IMR-90 (cell line): Measurements from ENCODE around the gene RUNX3. TPM values are rescaled to one million over a fixed set of nuclear protein-coding genes. Genes with fewer than 3 reads are reported as not detected.

ENCODE experiments used
- ATAC-seq: fragments of 200-7000 bp; cut with Tn5 transposase; 2 replicates; pipeline ENCODE4 v1.9.1; 2020; ENCODE audit warnings: low read depth, mild to moderate bottlenecking, moderate library complexity
- BruUV-seq: library from RNA; stranded (reverse); fragments of 400-500 nt; replicated peaks from 2 replicates; lab custom pipeline; 2021; lab: Mats Ljungman, UMichigan
- CTCF ChIA-PET: fragments of 300-600 bp; formaldehyde crosslinking; extraction: SDS; loops from one replicate; lab custom pipeline; 2021; ENCODE audit warnings: antibody characterized with exemption; lab: Yijun Ruan, JAX
- POLR2A ChIA-PET: fragments of 300-600 bp; sonication (Branson Sonifier 250); formaldehyde crosslinking; loops from one replicate; lab custom pipeline; 2022; ENCODE audit warnings: antibody characterized with exemption; ENCODE audit not compliant: unreplicated experiment; lab: Charles Lee
- DNase-seq: peaks from one replicate; pipeline ENCODE4 v3.0.0; 2013
- H2AFZ ChIP-seq: replicated peaks from 2 replicates; pipeline ENCODE3; 2013; ENCODE audit warnings: low read length, mild to moderate bottlenecking; ENCODE audit not compliant: poor library complexity
- H2AK5ac ChIP-seq: 2 replicates; pipeline ENCODE4 v1.6.1; 2013; ENCODE audit warnings: low read depth, low read length, inconsistent platforms
- H2AK9ac ChIP-seq: replicated peaks from 2 replicates; pipeline ENCODE3; 2013; ENCODE audit warnings: mild to moderate bottlenecking, low read depth, low read length, moderate library complexity; ENCODE audit not compliant: poor library complexity
- H2BK120ac ChIP-seq: 2 replicates; pipeline ENCODE4 v1.6.1; 2013; ENCODE audit warnings: low read depth, low read length, inconsistent platforms
- H2BK15ac ChIP-seq: 3 replicates; pipeline ENCODE4 v1.6.1; 2013; ENCODE audit warnings: low read depth, low read length, inconsistent platforms
- H2BK20ac ChIP-seq: 2 replicates; pipeline ENCODE4 v1.6.1; 2013; ENCODE audit warnings: low read depth, mild to moderate bottlenecking, inconsistent platforms, low read length, moderate library complexity
- H2BK5ac ChIP-seq: 2 replicates; pipeline ENCODE4 v1.6.1; 2013; ENCODE audit warnings: mild to moderate bottlenecking, low read depth, low read length, inconsistent platforms; ENCODE audit not compliant: poor library complexity, severe bottlenecking
- H3K14ac ChIP-seq: replicated peaks from 2 replicates; pipeline ENCODE4 v1.6.1; 2013; ENCODE audit warnings: low read depth, low read length, inconsistent platforms
- H3K18ac ChIP-seq: 2 replicates; pipeline ENCODE4 v1.6.1; 2013; ENCODE audit warnings: low read depth, low read length, control low read depth
- H3K23ac ChIP-seq: 2 replicates; pipeline ENCODE4 v1.6.1; 2013; ENCODE audit warnings: low read depth, low read length, inconsistent platforms
- H3K27ac ChIP-seq: 2 replicates; pipeline ENCODE4 v1.5.1; 2013; ENCODE audit warnings: mild to moderate bottlenecking, control low read depth, low read length; ENCODE audit not compliant: insufficient read depth
- H3K27me3 ChIP-seq: 2 replicates; pipeline ENCODE4 v1.6.1; 2013; ENCODE audit warnings: low read length; ENCODE audit not compliant: control insufficient read depth, insufficient read depth
- H3K36me3 ChIP-seq: 2 replicates; pipeline ENCODE4 v1.6.1; 2013; ENCODE audit warnings: low read length, mixed read lengths; ENCODE audit not compliant: control insufficient read depth, insufficient read depth
- H3K4ac ChIP-seq: 2 replicates; pipeline ENCODE4 v1.6.1; 2013; ENCODE audit warnings: low read depth, low read length, inconsistent platforms
- H3K4me1 ChIP-seq: 2 replicates; pipeline ENCODE4 v1.6.1; 2013; ENCODE audit warnings: low read length, mixed read lengths; ENCODE audit not compliant: control insufficient read depth, insufficient read depth
- H3K4me2 ChIP-seq: 2 replicates; pipeline ENCODE4 v1.6.1; 2013; ENCODE audit warnings: low read depth, mild to moderate bottlenecking, control low read depth, low read length, moderate library complexity
- H3K4me3 ChIP-seq: 2 replicates; pipeline ENCODE4 v1.5.1; 2013; ENCODE audit warnings: low read depth, mild to moderate bottlenecking, control low read depth, low read length, moderate library complexity; ENCODE audit not compliant: insufficient read depth
- H3K56ac ChIP-seq: 2 replicates; pipeline ENCODE4 v1.6.1; 2013; ENCODE audit warnings: low read length, inconsistent platforms; ENCODE audit not compliant: insufficient read depth; ENCODE audit errors: extremely low read depth
- H3K79me1 ChIP-seq, 2 experiments: 2 replicates each; pipeline ENCODE4 v1.6.1; 2013; ENCODE audit warnings: low read length in 2 of 2, inconsistent platforms in 1 of 2, low read depth in 1 of 2
- H3K9ac ChIP-seq: 2 replicates; pipeline ENCODE4 v1.6.1; 2013; ENCODE audit warnings: low read depth, low read length, control low read depth
- H3K9me1 ChIP-seq: 2 replicates; pipeline ENCODE4 v1.6.1; 2013; ENCODE audit warnings: low read length, inconsistent platforms; ENCODE audit not compliant: insufficient read depth
- H3K9me3 ChIP-seq: 2 replicates; pipeline ENCODE4 v1.6.1; 2013; ENCODE audit warnings: low read length; ENCODE audit not compliant: control insufficient read depth, insufficient read depth
- H4K20me1 ChIP-seq: 2 replicates; pipeline ENCODE4 v1.6.1; 2013; ENCODE audit warnings: low read length, inconsistent platforms; ENCODE audit not compliant: insufficient read depth
- H4K5ac ChIP-seq: 2 replicates; pipeline ENCODE4 v1.6.1; 2013; ENCODE audit warnings: mild to moderate bottlenecking, low read depth, low read length, control low read depth
- H4K8ac ChIP-seq, 2 experiments: 2 replicates each; pipeline ENCODE4 v1.6.1; 2013; ENCODE audit warnings: low read depth in 2 of 2, low read length in 2 of 2, control low read depth in 1 of 2, inconsistent platforms in 1 of 2
- H4K91ac ChIP-seq: 2 replicates; pipeline ENCODE4 v1.6.1; 2013; ENCODE audit warnings: low read depth, low read length, inconsistent platforms; ENCODE audit not compliant: insufficient read depth
- BHLHE40 ChIP-seq: fragments of 150-350 bp; IDR thresholded peaks from 2 replicates; pipeline ENCODE4 v1.6.1; 2016; ENCODE audit warnings: mild to moderate bottlenecking, low read depth, low read length
- CEBPB ChIP-seq: IDR thresholded peaks from 2 replicates; pipeline ENCODE4 v1.6.1; 2012; ENCODE audit warnings: low read depth, low read length, improper control_type of control experiment
- RFX5 ChIP-seq: IDR thresholded peaks from 2 replicates; pipeline ENCODE4 v1.8.0; 2012; ENCODE audit warnings: low read depth, mild to moderate bottlenecking, low read length, moderate library complexity
- WGBS, 2 experiments: methylation state at CpG; one replicate each; pipeline versions ENCODE4 v1.1.5 to v1.1.7; 2013; ENCODE audit warnings: missing lambda C conversion rate in 2 of 2; ENCODE audit not compliant: insufficient read length in 1 of 2; ENCODE audit errors: extremely low coverage in 2 of 2; 5-methylcytosine and 5-hydroxymethylcytosine counted together
- dilution Hi-C: fragments of 300-500 bp; cut with HindIII; formaldehyde crosslinking; loops from one replicate; pipeline ENCODE4 v1.14.3; 2018; ENCODE audit warnings: low sequenced_read_pairs; ENCODE audit not compliant: unreplicated experiment
- in situ Hi-C: fragments of 300-500 bp; cut with MboI; formaldehyde crosslinking; loops from 3 replicates; pipeline ENCODE4 v1.14.3; 2019; ENCODE audit warnings: low sequenced_read_pairs, inconsistent platforms, mixed read lengths
- intact Hi-C: fragments of 100-400 bp; cut with micrococcal nuclease; formaldehyde crosslinking; loops from 2 replicates; pipeline ENCODE4 v1.10.0; 2022
- polyA plus RNA-seq, 3 experiments: library from polyadenylated mRNA; depleted of rRNA; stranded (reverse); fragments of >200 nt; gene quantifications; 2 replicates each; pipeline ENCODE4 v1.2.3, GENCODE V29; 2012; ENCODE audit warnings: low replicate concordance in 1 of 3
- total RNA-seq: library from RNA; depleted of rRNA; stranded (reverse); fragments of >200 nt; gene quantifications from 2 replicates; pipeline ENCODE4 v1.2.3, GENCODE V29; 2012

RUNX3 gene
- total and polyA plus RNA-seq, 2 of the 4 experiments (the other 2 are of a cell fraction), result 0.07 TPM; not detected in 1

- Histone ChIP-seq H4K20me1 (no peaks in the 10 kb centered on the region), H4K8ac (no peak overlapping the region), H3K18ac (no peak overlapping the region), H3K36me3 (no peaks in the 10 kb centered on the region), H2BK20ac (no peak overlapping the region), H3K27me3 (peaks cover 21% of the 10 kb centered on the region), H3K4me1 (no peaks in the 10 kb centered on the region), H2BK5ac (no peak overlapping the region), H3K9me1 (no peaks in the 10 kb centered on the region), H2BK120ac (no peak overlapping the region), H3K9ac (no peak overlapping the region), H2AFZ (peak overlapping the region; percentile 63), H3K4ac (no peak overlapping the region), H4K5ac (no peak overlapping the region), H3K23ac (peak overlapping the region; percentile 56; the same call in 1 of the 2 replicates), H3K4me2 (peak overlapping the region; percentile 67), H3K27ac (no peak overlapping the region), H3K56ac (no peak overlapping the region), H3K9me3 (no peaks in the 10 kb centered on the region), H2BK15ac (no peak overlapping the region), H3K79me1 (no peaks in the 10 kb centered on the region), H2AK5ac (no peak overlapping the region), H2AK9ac (no peak overlapping the region), H4K91ac (no peak overlapping the region), H3K14ac (no peak overlapping the region), H3K4me3 (peak overlapping the region; percentile 6; the same call in 1 of the 2 replicates)
- ATAC-seq (peak; percentile 81), DNase-seq (peak; percentile 74)
- in situ Hi-C loops (no loop called here), dilution Hi-C loops (no loop called here), intact Hi-C loops (loop anchor here (5.0 kb wide), 1 partner anchor 58 kb away; no protein-coding TSS in a partner anchor)
- POLR2A ChIA-PET, result no interaction called here
- no CpG with 5 or more reads among the region's 16 CpGs for WGBS, 2 experiments
- BruUV-seq, result no TSS peak
- TF ChIP-seq CEBPB, result peak; percentile 71
- TF ChIP-seq BHLHE40, result 0 out of 2 replicates have a peak, but pooled peaks have one; percentile 31
- no peak for TF ChIP-seq RFX5
- CTCF ChIA-PET, result interaction anchor here (0.7 to 1.2 kb wide), 3 partner anchors 13 to 326 kb away, joined by 3 to 5 read pairs (median 3); no protein-coding TSS in a partner anchor
These were observed 10.1 kb downstream of the RUNX3 start for GRCh38 chr1:24919791-24920532.
